ENCODE measurements around the gene RHEX.
A peak's percentile ranks its signal among the peaks of the same experiment; 100 is the strongest.

Gene RHEX

GRCh38 chr1:206075786-206076755 is 23.1 kb downstream of the RHEX start:
- no peak overlapping the region for H3K4me3 Mint-ChIP-seq
- H3K4me1 Mint-ChIP-seq = peaks cover 15% of the 10 kb centered on the region
- DNase-seq (ENCODE audit: low spot score in 2 of 2) (no peak), ATAC-seq (ENCODE audit: low read depth) (no peak)
- H3K27me3 Mint-ChIP-seq = no peaks in the 10 kb centered on the region
- H3K27ac Mint-ChIP-seq = no peak overlapping the region
- peaks cover 7% of the 10 kb centered on the region for H3K36me3 Mint-ChIP-seq
- no peaks in the 10 kb centered on the region for H3K9me3 Mint-ChIP-seq

DNA sequence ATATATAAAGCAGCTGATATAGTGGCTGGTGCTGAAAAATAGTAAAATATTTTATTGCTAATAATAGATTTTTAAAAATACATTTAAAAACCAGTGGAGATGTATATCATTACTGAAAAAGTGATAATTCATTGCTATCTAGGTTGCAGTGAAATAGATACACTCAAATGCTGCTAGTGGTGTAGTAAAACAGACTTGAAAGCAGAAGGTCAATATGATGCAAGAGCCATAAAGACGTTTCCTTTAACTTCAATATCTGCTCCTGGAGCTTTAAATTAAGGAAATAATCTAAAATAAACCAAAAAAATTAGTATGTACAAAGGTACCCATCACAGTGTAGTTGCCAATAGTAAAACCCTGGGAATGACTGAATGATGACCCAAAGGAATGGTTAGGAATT is 26.2 kb downstream of the RHEX start:
- Mint-ChIP-seq H3K9me3 (no peaks in the 10 kb centered on the region), H3K4me1 (peaks cover 26% of the 10 kb centered on the region), H3K4me3 (no peak overlapping the region), H3K27me3 (no peaks in the 10 kb centered on the region), H3K27ac (no peak overlapping the region), H3K36me3 (peaks cover 3% of the 10 kb centered on the region)
- no peak for DNase-seq (ENCODE audit: low spot score in 2 of 2)
- ATAC-seq (ENCODE audit: low read depth) = no peak

DNA sequence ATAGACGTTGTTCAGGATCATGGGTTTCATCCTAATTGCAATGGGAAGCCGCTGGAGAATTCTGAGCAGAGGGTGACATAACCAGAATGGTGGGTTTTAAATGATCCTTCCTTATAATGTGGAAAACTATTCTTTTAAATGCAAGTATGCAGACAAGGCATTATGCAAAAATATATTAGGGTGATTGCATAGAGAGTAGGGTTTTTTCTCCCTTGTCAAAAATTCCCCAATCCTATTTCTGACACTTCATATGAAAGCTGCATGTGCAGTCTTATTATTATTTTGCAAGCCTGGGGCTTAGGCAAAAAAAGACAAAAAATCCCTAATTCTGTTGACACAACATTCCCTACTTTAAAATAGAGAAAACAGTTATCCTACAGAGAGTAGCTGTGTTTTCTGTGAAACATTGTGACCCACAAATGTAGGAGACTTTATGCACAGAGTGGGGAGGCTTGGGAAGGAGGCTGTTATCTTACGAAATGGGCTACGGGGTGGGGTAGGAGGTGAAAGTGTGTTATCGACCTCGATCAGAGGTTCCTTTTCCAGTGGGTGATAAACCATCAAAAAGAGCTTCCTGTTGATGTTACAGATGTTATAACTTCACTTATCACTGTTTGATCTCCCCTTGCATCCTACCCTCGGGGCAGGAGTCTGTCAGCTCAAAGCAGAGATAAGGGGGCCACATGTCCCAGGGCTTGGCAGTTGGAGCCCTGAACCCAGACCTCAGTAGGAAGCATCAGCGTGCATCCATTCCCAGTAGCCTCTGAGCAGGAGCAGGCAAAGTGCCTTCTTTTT is 27.2 kb downstream of the RHEX start:
- H3K36me3 Mint-ChIP-seq = peaks cover 3% of the 10 kb centered on the region
- no peak overlapping the region for H3K27ac Mint-ChIP-seq
- no peak for ATAC-seq (ENCODE audit: low read depth)
- H3K9me3 Mint-ChIP-seq = no peaks in the 10 kb centered on the region
- no peak overlapping the region for H3K4me3 Mint-ChIP-seq
- no peak for DNase-seq (ENCODE audit: low spot score in 2 of 2)
- H3K4me1 Mint-ChIP-seq = peaks cover 20% of the 10 kb centered on the region
- no peaks in the 10 kb centered on the region for H3K27me3 Mint-ChIP-seq

DNA sequence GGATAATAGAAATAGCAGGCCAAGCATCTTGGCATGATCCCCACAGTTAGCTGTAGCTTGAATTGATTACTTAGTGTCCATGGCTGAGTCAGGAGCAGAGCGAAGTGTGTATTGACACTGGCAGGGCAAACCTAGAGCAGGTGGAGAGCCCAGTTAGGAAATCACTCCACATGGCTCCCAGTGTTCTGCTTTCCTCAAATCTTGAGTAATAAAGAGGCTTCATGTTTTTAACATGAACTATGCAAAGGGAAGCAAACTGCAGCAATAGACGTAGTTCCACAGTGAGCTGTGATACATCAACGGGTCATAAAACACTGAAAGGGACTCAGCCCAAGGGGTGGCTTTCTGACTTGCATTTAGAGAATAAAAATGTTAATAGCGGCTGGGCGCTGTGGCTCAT is 28.9 kb downstream of the RHEX start:
- ATAC-seq (ENCODE audit: low read depth) (no peak), DNase-seq (ENCODE audit: low spot score in 2 of 2) (no peak)
- H3K27ac Mint-ChIP-seq = no peak overlapping the region
- H3K36me3 Mint-ChIP-seq = peaks cover 2% of the 10 kb centered on the region
- no peaks in the 10 kb centered on the region for H3K27me3 Mint-ChIP-seq
- H3K4me3 Mint-ChIP-seq = no peak overlapping the region
- no peaks in the 10 kb centered on the region for H3K9me3 Mint-ChIP-seq
- peaks cover 18% of the 10 kb centered on the region for H3K4me1 Mint-ChIP-seq

DNA sequence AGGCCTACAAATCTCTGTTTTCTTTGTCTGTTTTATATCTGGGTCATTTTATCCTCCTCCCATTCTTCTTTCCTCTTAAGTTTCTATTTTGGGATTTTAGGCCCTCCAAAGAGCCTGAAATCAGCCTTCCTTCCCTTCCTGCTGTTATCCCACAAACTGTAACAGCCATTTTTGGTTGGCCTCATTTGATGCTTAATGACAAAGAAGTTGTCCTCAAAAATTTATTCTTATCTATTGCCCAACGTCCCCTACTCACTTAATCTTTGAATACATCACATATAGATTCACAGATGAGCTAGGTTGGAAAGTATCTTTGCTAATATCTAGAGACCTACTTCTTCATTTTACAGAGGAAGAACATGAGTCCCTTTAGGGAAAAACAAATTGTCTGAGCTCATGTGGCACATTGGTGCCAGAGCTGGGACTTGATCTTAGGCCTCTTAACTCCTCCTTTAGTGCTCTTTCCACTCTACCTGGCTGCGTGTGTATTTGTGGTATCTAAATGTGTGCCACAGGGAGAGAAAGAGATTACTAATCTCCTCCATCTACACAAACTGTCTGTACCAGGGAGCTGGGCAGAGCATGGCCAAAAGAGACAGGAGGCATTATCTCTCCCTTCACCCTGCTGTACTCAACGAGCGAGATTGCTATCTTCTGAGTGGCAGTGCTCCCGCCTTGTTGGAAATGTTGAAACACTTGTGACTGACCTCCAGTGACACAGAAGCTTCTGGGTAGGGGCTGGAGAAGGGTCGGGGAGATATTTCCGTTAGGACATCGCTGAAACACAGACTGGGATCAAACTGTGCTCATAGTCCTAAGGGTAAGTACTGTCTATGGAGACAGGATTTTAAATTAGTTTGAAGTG is 30.1 kb downstream of the RHEX start:
- peaks cover 14% of the 10 kb centered on the region for H3K4me1 Mint-ChIP-seq
- ATAC-seq (ENCODE audit: low read depth) (peak; percentile 34), DNase-seq (ENCODE audit: low spot score in 2 of 2) (no peak)
- peak overlapping the region; percentile 81 for H3K27ac Mint-ChIP-seq
- H3K27me3 Mint-ChIP-seq = no peaks in the 10 kb centered on the region
- no peaks in the 10 kb centered on the region for H3K9me3 Mint-ChIP-seq
- H3K4me3 Mint-ChIP-seq = no peak overlapping the region
- no peaks in the 10 kb centered on the region for H3K36me3 Mint-ChIP-seq

- Mint-ChIP-seq H3K27me3 (no peaks in the 10 kb centered on the region), H3K4me3 (no peak overlapping the region), H3K4me1 (peaks cover 14% of the 10 kb centered on the region), H3K36me3 (no peaks in the 10 kb centered on the region), H3K9me3 (no peaks in the 10 kb centered on the region), H3K27ac (no peak overlapping the region)
- DNase-seq (ENCODE audit: low spot score in 2 of 2) (no peak), ATAC-seq (ENCODE audit: low read depth) (no peak)
These were observed 30.8 kb downstream of the RHEX start for GRCh38 chr1:206083750-206084149.

DNA sequence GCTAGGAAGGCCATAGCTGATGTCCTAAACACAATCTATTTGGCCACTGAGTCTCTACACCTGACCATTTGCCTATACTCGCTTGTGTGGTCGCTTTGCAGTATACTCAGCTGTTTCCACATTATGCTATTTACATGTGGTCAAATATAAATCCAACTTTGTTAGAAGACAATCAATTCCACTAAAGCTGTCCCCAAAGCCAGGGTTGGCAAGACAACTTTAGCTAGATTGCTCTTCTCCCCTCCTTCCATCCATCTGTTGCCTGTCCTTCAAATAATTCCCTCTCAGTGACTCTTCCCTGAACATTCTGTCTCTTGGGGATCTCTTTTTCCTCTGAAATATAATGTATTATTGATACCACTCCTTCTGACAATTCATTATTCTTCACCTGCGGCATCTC is 34.1 kb downstream of the RHEX start:
- no peak overlapping the region for H3K4me3 Mint-ChIP-seq
- H3K9me3 Mint-ChIP-seq = no peaks in the 10 kb centered on the region
- DNase-seq (ENCODE audit: low spot score in 2 of 2) = no peak
- no peak for ATAC-seq (ENCODE audit: low read depth)
- no peak overlapping the region for H3K27ac Mint-ChIP-seq
- no peaks in the 10 kb centered on the region for H3K36me3 Mint-ChIP-seq
- peaks cover 8% of the 10 kb centered on the region for H3K4me1 Mint-ChIP-seq
- no peaks in the 10 kb centered on the region for H3K27me3 Mint-ChIP-seq

- Mint-ChIP-seq H3K9me3 (no peaks in the 10 kb centered on the region), H3K27me3 (no peaks in the 10 kb centered on the region), H3K4me1 (no peaks in the 10 kb centered on the region), H3K27ac (no peak overlapping the region), H3K36me3 (no peaks in the 10 kb centered on the region), H3K4me3 (no peak overlapping the region)
- ATAC-seq (ENCODE audit: low read depth) (no peak), DNase-seq (ENCODE audit: low spot score in 2 of 2) (no peak)
These were observed 36.4 kb downstream of the RHEX start for GRCh38 chr1:206089341-206089740.

DNA sequence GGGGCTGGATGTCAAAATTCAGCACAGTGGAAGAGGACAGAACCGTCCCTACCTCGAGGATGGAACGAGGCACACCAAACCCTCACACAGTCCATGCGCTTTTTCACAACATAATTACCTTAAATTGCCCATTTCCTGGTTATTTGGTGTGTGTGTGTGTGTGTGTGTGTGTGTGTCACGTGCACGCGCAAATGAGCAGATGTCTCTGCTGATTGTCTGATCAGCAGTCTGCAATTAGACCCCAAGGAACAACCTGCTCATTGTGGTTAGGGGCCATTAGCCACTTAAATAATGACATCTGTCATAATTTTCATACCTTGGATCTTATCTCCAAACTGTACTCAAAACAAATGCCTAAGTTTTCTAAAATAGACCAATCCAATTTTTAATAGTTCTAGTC is 41.1 kb downstream of the RHEX start:
- no peak overlapping the region for H3K4me3 Mint-ChIP-seq
- DNase-seq (ENCODE audit: low spot score in 2 of 2) = no peak
- peaks cover 2% of the 10 kb centered on the region for H3K36me3 Mint-ChIP-seq
- no peaks in the 10 kb centered on the region for H3K9me3 Mint-ChIP-seq
- ATAC-seq (ENCODE audit: low read depth) = no peak
- no peaks in the 10 kb centered on the region for H3K4me1 Mint-ChIP-seq
- no peak overlapping the region for H3K27ac Mint-ChIP-seq
- H3K27me3 Mint-ChIP-seq = no peaks in the 10 kb centered on the region

DNA sequence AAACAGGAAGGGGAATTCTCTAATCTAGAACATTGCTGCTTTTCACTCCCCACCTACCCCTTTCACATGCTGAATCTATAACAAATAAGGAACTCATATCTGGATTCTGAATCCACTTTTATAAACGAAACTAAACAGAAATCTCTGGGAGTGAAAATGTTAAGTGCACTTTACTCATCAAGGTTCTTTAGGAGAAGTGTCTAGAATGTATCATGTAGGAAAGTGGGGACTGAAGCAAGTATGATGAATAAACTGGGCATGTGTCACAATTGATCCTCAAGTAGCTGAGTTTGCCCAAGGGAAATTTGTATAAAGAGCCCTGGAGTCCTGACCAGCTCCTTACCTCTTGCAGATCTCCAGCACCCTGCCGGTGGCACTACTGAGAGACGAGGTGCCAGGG is 44.4 kb downstream of the RHEX start:
- ATAC-seq (ENCODE audit: low read depth) (no peak), DNase-seq (ENCODE audit: low spot score in 2 of 2) (no peak)
- Mint-ChIP-seq H3K27ac (no peak overlapping the region), H3K36me3 (peaks cover 2% of the 10 kb centered on the region), H3K9me3 (no peaks in the 10 kb centered on the region), H3K4me3 (no peak overlapping the region), H3K4me1 (peaks cover 18% of the 10 kb centered on the region), H3K27me3 (no peaks in the 10 kb centered on the region)

GRCh38 chr1:206098242-206098919 is 45.4 kb downstream of the RHEX start:
- no peaks in the 10 kb centered on the region for H3K27me3 Mint-ChIP-seq
- no peak for ATAC-seq (ENCODE audit: low read depth)
- no peak overlapping the region for H3K27ac Mint-ChIP-seq

DNA sequence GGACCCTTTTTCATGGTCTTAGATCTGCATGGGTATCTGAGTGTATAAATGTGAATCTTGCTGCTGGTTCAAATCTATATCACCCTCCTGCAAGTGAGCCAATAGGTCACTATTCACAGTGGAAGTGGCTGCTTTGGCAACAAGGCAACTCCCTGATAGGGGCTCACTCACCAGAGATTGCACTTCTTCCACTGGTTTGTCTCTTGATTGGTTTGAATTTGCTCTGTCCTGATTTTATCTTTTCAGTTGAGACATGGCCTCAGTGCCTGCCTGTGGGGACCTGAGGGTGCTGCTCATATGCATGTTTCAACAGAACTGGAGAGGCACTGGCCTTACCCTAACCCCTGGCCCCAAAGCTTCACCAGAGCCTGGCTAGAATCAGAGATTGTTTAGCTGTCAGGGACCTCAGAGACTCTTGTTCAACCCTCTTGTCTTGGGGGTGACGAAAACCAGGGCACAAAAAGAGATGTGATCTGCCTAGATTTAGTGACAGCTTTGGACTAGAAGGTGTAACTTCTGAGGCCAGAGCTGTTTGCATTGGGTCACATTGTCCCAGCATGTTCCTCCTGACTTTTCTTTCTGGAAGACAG is 47.3 kb downstream of the RHEX start:
- Mint-ChIP-seq H3K27ac (no peak overlapping the region), H3K4me3 (no peak overlapping the region), H3K4me1 (peaks cover 22% of the 10 kb centered on the region), H3K36me3 (peaks cover 2% of the 10 kb centered on the region), H3K27me3 (no peaks in the 10 kb centered on the region), H3K9me3 (no peaks in the 10 kb centered on the region)
- DNase-seq (ENCODE audit: low spot score in 2 of 2) = no peak
- no peak for ATAC-seq (ENCODE audit: low read depth)

More at GRCh38 chr1:206098242-206098919, 45.4 kb downstream of the RHEX start:
- Mint-ChIP-seq H3K36me3 (peaks cover 2% of the 10 kb centered on the region), H3K9me3 (no peaks in the 10 kb centered on the region), H3K4me1 (peaks cover 19% of the 10 kb centered on the region), H3K4me3 (no peak overlapping the region)
- DNase-seq (ENCODE audit: low spot score in 2 of 2) = no peak

Data from memory B cell (primary cell).